Gastrocnemius medialis (tissue), 4 donors: ENCODE measurements around the gene PFDN1. TPM values are rescaled to one million over a fixed set of nuclear protein-coding genes. Genes with fewer than 3 reads are reported as not detected.
A peak's percentile ranks its signal among the peaks of the same experiment; 100 is the strongest.

ENCODE experiments used
- ATAC-seq, 2 donors: fragments of 150-250 bp; one replicate each; pipeline ENCODE4 v1.9.1; 2016
- DNase-seq, 2 donors: peaks; one replicate each; pipeline ENCODE4 v3.0.0-alpha.2; 2019
- H3K27ac ChIP-seq, 4 donors: fragments of 200-600 bp; sonication (generic); 1 replicate in 1 of 4; 2 replicates in 3 of 4; pipeline ENCODE4 v1.5.1; 2016 to 2018; ENCODE audit warnings: mild to moderate bottlenecking in 2 of 4, moderate library complexity in 1 of 4
- H3K27me3 ChIP-seq, 3 donors: fragments of 200-600 bp; sonication (generic) in 2 of 3; 1 replicate in 1 of 3; 2 replicates in 2 of 3; pipeline versions ENCODE4 v1.5.1 to v1.6.0; 2016 to 2019; ENCODE audit warnings: mild to moderate bottlenecking in 1 of 3, moderate library complexity in 1 of 3
- H3K36me3 ChIP-seq, 2 donors: fragments of 200-600 bp; sonication (generic) in 1 of 2; one replicate each; pipeline ENCODE4 v1.5.1; 2017 to 2018
- H3K4me1 ChIP-seq, 2 donors: fragments of 200-600 bp; sonication (generic) in 1 of 2; one replicate each; pipeline ENCODE4 v1.5.1; 2016 to 2017; ENCODE audit warnings: mild to moderate bottlenecking in 2 of 2
- H3K4me3 ChIP-seq, 4 donors: fragments of 200-600 bp; sonication (generic) in 3 of 4; 1 replicate in 1 of 4; 2 replicates in 3 of 4; pipeline ENCODE4 v1.5.1; 2016 to 2019; ENCODE audit warnings: mild to moderate bottlenecking in 2 of 4
- H3K9me3 ChIP-seq, 3 donors: fragments of 200-600 bp; sonication (generic) in 2 of 3; 1 replicate in 1 of 3; 2 replicates in 2 of 3; pipeline ENCODE4 v1.5.1; 2016 to 2019
- POLR2A ChIP-seq, 2 donors: fragments of 450-650 bp; IDR thresholded peaks; one replicate each; pipeline ENCODE4 v1.6.1; 2017; ENCODE audit warnings: antibody characterized with exemption in 2 of 2, mild to moderate bottlenecking in 2 of 2, moderate library complexity in 2 of 2
- in situ Hi-C, 4 donors: fragments of 200-750 bp; cut with MboI; loops; one replicate each; pipeline versions ENCODE4 v1.15.0 to v1.8.0; 2017; ENCODE audit warnings: low sequenced_read_pairs in 4 of 4
- intact Hi-C: fragments of 100-400 bp; cut with DNase I; formaldehyde crosslinking; loops from one replicate; pipeline ENCODE4 v1.15.1; 2023; ENCODE audit warnings: low total_unique reads
- total RNA-seq, 4 donors: library from RNA; depleted of rRNA; stranded (reverse); fragments of >200 nt; gene quantifications; one replicate each; pipeline versions ENCODE4 v1.1.0 to v1.2.3, GENCODE V29; 2016
- TF ChIP-seq, protein P1 (sequence below), 5 experiments: fragments of 450-650 bp in 3 of 5; fragments of 200-600 bp in 2 of 5; sonication (generic) in 2 of 5; IDR thresholded peaks in 4 of 5; conservative IDR thresholded peaks in 1 of 5; 1 replicate in 4 of 5; 2 replicates in 1 of 5; pipeline ENCODE4 v1.5.1; 2016 to 2019; ENCODE audit warnings: antibody characterized with exemption in 5 of 5, mild to moderate bottlenecking in 3 of 5, moderate library complexity in 3 of 5

Gene PFDN1
- total RNA-seq, 4 donors from 2014 or later: 47.9 to 81.0 (median 77.9) TPM

GRCh38 chr5:140303966-140304365 is 1.1 kb upstream of the PFDN1 start:
- no peak for TF ChIP-seq POLR2A (IDR thresholded peaks at IDR 0.05)
- TF ChIP-seq, protein P1, sequence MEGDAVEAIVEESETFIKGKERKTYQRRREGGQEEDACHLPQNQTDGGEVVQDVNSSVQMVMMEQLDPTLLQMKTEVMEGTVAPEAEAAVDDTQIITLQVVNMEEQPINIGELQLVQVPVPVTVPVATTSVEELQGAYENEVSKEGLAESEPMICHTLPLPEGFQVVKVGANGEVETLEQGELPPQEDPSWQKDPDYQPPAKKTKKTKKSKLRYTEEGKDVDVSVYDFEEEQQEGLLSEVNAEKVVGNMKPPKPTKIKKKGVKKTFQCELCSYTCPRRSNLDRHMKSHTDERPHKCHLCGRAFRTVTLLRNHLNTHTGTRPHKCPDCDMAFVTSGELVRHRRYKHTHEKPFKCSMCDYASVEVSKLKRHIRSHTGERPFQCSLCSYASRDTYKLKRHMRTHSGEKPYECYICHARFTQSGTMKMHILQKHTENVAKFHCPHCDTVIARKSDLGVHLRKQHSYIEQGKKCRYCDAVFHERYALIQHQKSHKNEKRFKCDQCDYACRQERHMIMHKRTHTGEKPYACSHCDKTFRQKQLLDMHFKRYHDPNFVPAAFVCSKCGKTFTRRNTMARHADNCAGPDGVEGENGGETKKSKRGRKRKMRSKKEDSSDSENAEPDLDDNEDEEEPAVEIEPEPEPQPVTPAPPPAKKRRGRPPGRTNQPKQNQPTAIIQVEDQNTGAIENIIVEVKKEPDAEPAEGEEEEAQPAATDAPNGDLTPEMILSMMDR (IDR thresholded peaks at IDR 0.05 in 4 of 5, conservative IDR thresholded peaks at IDR 0.05 in 1 of 5): no peak
- Histone ChIP-seq H3K27me3 (no peaks in the 10 kb centered on the region), H3K4me1 (peaks cover 21 to 25% of the 10 kb centered on the region in 2 donors), H3K27ac (no peak overlapping the region), H3K36me3 (peaks cover 0 to 9% of the 10 kb centered on the region in 2 donors), H3K4me3 (no peak overlapping the region), H3K9me3 (no peaks in the 10 kb centered on the region)
- ATAC-seq (no peak), DNase-seq (no peak)
- intact Hi-C loops: no loop called here
- in situ Hi-C loops: loop anchor here in 1 of 4 donors (5.0 kb wide), 1 partner anchor 33 kb away; no protein-coding TSS in a partner anchor

GRCh38 chr5:140301136-140301535 is 1.8 kb downstream of the PFDN1 start:
- DNase-seq: no peak
- Histone ChIP-seq H3K27me3 (no peaks in the 10 kb centered on the region), H3K27ac (peak overlapping the region in 2 of 4 donors; percentile 11 to 95), H3K4me1 (peaks cover 49 to 52% of the 10 kb centered on the region in 2 donors), H3K36me3 (peaks cover 0 to 13% of the 10 kb centered on the region in 2 donors), H3K4me3 (no peak overlapping the region), H3K9me3 (no peaks in the 10 kb centered on the region)
- ATAC-seq: no peak
- TF ChIP-seq, protein P1 (IDR thresholded peaks at IDR 0.05 in 4 of 5, conservative IDR thresholded peaks at IDR 0.05 in 1 of 5): no peak
- no peak for TF ChIP-seq POLR2A (IDR thresholded peaks at IDR 0.05)
- in situ Hi-C loops (loop anchor here in 1 of 4 donors (5.0 kb wide), 1 partner anchor 36 kb away; no protein-coding TSS in a partner anchor), intact Hi-C loops (no loop called here)

GRCh38 chr5:140299056-140299455 is 3.8 kb downstream of the PFDN1 start:
- peaks cover 0 to 13% of the 10 kb centered on the region in 2 donors for H3K36me3 ChIP-seq
- peak overlapping the region; percentile 77 to 88 (median 80) for H3K27ac ChIP-seq
- no peaks in the 10 kb centered on the region for H3K9me3 ChIP-seq
- H3K4me3 ChIP-seq: no peak overlapping the region
- no peaks in the 10 kb centered on the region for H3K27me3 ChIP-seq
- DNase-seq: no peak
- intact Hi-C loops (no loop called here), in situ Hi-C loops (no loop called here)
- no peak for ATAC-seq
- TF ChIP-seq, protein P1 (IDR thresholded peaks at IDR 0.05 in 4 of 5, conservative IDR thresholded peaks at IDR 0.05 in 1 of 5): no peak
- TF ChIP-seq POLR2A (IDR thresholded peaks at IDR 0.05): no peak
- H3K4me1 ChIP-seq: peaks cover 69 to 72% of the 10 kb centered on the region in 2 donors

DNA sequence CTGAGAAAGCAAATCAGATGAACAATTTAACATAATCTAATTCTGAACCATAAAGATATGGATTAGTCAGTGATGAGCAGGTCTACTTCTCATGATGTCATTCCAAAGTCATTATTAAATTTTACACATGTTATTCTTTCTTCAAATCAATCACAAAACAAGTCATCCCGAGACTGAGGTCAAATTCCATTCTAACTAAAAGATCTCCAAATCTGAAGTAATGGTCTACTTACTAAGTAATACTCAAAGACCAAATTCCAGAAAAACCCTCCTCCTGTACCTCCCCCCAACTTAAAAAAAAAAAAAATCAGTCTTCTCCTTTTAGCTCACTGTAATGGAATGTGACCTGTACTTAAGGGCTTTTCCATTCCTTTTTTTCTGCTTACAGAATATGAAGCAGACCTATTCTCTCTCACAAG is 4.7 kb downstream of the PFDN1 start:
- Histone ChIP-seq H3K4me1 (peaks cover 70 to 77% of the 10 kb centered on the region in 2 donors), H3K9me3 (no peaks in the 10 kb centered on the region), H3K36me3 (peaks cover 0 to 13% of the 10 kb centered on the region in 2 donors), H3K4me3 (no peak overlapping the region), H3K27me3 (no peaks in the 10 kb centered on the region), H3K27ac (peak overlapping the region; percentile 77 to 88 (median 80))
- ATAC-seq: no peak
- in situ Hi-C loops (no loop called here), intact Hi-C loops (no loop called here)
- DNase-seq: no peak
- TF ChIP-seq POLR2A (IDR thresholded peaks at IDR 0.05): no peak

DNA sequence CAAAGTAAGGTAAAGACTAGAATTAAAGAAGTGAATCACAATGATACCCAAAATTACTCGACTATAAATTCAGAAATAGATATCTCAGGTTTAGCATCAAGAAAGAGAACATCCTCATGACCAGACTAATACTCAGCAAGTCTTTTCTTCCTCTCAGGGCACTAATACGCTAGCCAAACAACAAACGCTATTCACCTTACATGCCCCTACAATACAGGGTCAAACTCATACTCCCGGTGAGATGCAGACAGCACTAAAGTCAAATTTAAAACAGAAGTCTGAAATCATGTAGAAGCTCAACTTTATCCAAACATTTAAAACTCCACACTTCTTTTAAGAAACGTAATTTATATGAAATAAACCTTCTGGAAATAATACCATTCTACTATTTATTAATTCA is 5.6 kb downstream of the PFDN1 start:
- no peaks in the 10 kb centered on the region for H3K9me3 ChIP-seq
- H3K4me3 ChIP-seq: no peak overlapping the region
- intact Hi-C loops: loop anchor here (2.0 kb wide), 1 partner anchor 52 kb away; no protein-coding TSS in a partner anchor
- H3K27ac ChIP-seq: peak overlapping the region; percentile 77 to 88 (median 80)
- TF ChIP-seq, protein P1 (IDR thresholded peaks at IDR 0.05 in 4 of 5, conservative IDR thresholded peaks at IDR 0.05 in 1 of 5): no peak
- TF ChIP-seq POLR2A (IDR thresholded peaks at IDR 0.05): no peak
- peaks cover 0 to 13% of the 10 kb centered on the region in 2 donors for H3K36me3 ChIP-seq
- no peak for DNase-seq
- H3K27me3 ChIP-seq: no peaks in the 10 kb centered on the region
- in situ Hi-C loops: no loop called here
- H3K4me1 ChIP-seq: peaks cover 78 to 83% of the 10 kb centered on the region in 2 donors
- ATAC-seq: no peak
